Frontal cortex (tissue), 4 donors: ENCODE data around the gene RPTOR. TPM values are rescaled to one million over a fixed set of nuclear protein-coding genes. Genes with fewer than 3 reads are reported as not detected.
"Not testable (repeated sequence)": the region's sequence is repeated elsewhere in the genome, so short reads cannot be mapped to it uniquely, and the experiment has no call there.

Source experiments
- DNase-seq, 2 donors: peaks; one replicate each; pipeline ENCODE4 v3.0.0; 2012; ENCODE audit warnings: low spot score in 2 of 2
- FAIRE-seq: peaks from 2 replicates; lab custom pipeline; 2012; peaks lifted over from hg19 to GRCh38; lab: Jason Lieb, UNC
- total RNA-seq: library from RNA; depleted of rRNA; stranded (reverse); fragments of >200 nt; gene quantifications from one replicate; pipeline ENCODE4 v1.2.3, GENCODE V29; 2014
- donor health status: control.
- donor health status: control.
- donor health status: control.

The RPTOR gene
- total RNA-seq, 1 donor from 2014 or later, result 12.2 TPM

GRCh38 chr17:80608326-80608725 lies 63.7 kb downstream of the RPTOR start:
- no peak for FAIRE-seq

GRCh38 chr17:80609757-80610156 lies 65.1 kb downstream of the RPTOR start:
- no peak for FAIRE-seq
- DNase-seq, result no peak

More at GRCh38 chr17:80608326-80608725, 63.7 kb downstream of the RPTOR start:
- DNase-seq, result no peak

- FAIRE-seq (no peak), DNase-seq (no peak)
Observed at GRCh38 chr17:80611816-80612215, 67.2 kb downstream of the RPTOR start.

GRCh38 chr17:80612997-80613731 lies 68.5 kb downstream of the RPTOR start:
- DNase-seq (no peak), FAIRE-seq (no peak)

- DNase-seq, result no peak
- FAIRE-seq, result no peak
Observed at GRCh38 chr17:80613732-80614071, 69.1 kb downstream of the RPTOR start.

- FAIRE-seq, result no peak
- no peak for DNase-seq
Observed at GRCh38 chr17:80614332-80615047, 69.9 kb downstream of the RPTOR start.

GRCh38 chr17:80615376-80615775 lies 70.7 kb downstream of the RPTOR start:
- no peak for FAIRE-seq
- no peak for DNase-seq

GRCh38 chr17:80616705-80617104 lies 72.1 kb downstream of the RPTOR start:
- FAIRE-seq, result no peak
- DNase-seq, result no peak

GRCh38 chr17:80618304-80618703 lies 73.7 kb downstream of the RPTOR start:
- no peak for FAIRE-seq
- no peak for DNase-seq

- DNase-seq, result no peak
- no peak for FAIRE-seq
Observed at GRCh38 chr17:80619535-80620235, 75.0 kb downstream of the RPTOR start.

GRCh38 chr17:80621335-80621996 lies 76.8 kb downstream of the RPTOR start:
- DNase-seq (no peak), FAIRE-seq (no peak)

GRCh38 chr17:80621997-80622357 lies 77.3 kb downstream of the RPTOR start:
- DNase-seq (no peak), FAIRE-seq (no peak)

GRCh38 chr17:80624864-80625263 lies 80.2 kb downstream of the RPTOR start:
- FAIRE-seq (no peak), DNase-seq (no peak)

GRCh38 chr17:80625627-80626026 lies 81.0 kb downstream of the RPTOR start:
- no peak for DNase-seq
- FAIRE-seq, result no peak

GRCh38 chr17:80628881-80629280 lies 84.2 kb downstream of the RPTOR start:
- FAIRE-seq, DNase-seq: not testable (repeated sequence)

- no peak for FAIRE-seq
- DNase-seq, result no peak
Observed at GRCh38 chr17:80629298-80630028, 84.8 kb downstream of the RPTOR start.

- FAIRE-seq, result no peak
Observed at GRCh38 chr17:80630560-80631120, 86.0 kb downstream of the RPTOR start.

GRCh38 chr17:80631142-80632045 lies 86.8 kb downstream of the RPTOR start:
- no peak for DNase-seq
- FAIRE-seq, result no peak

More at GRCh38 chr17:80630560-80631120, 86.0 kb downstream of the RPTOR start:
- DNase-seq, result no peak
